HG03354 (cell line): Measurements from ENCODE around the gene PRKAG2.

Source experiments
- ATAC-seq: cut with Tn5 transposase; IDR thresholded peaks from one replicate; pipeline ENCODE4 v1.9.1; 2021; ENCODE audit warnings: mild to moderate bottlenecking; ENCODE audit not compliant: unreplicated experiment, poor library complexity, severe bottlenecking

PRKAG2 gene

DNA sequence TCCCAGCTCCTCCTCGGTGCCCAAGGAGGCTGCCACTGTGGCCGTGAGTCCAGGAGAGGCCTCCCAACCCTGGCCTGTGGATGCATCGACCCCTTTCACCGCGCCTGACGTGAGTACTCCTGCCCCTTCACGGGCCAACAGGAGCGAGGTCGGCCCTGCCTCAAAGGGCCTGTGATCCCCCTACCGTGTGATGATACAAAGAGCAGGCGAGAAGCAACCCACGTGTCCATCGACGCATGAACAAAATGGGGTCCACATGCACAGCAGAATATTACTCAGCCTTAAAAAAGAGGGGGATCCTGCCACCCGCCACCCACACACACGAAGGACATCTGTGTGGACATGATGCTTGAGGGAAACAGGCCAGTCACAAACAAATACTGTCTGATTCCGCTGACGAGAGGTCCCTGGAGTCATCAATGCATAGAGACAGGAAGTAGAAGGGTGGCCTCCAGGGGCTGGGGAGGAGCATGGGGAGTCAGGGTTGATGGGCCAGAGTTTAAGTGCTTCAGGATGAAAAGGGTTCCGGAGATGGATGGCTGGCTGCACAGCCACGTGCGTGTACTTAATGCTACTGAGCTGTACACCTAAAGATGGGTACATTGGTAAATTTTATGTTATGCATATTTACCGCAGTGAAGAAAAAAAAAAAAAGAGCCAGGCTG lies 151.9 kb downstream of the PRKAG2 start:
- ATAC-seq, result no peak

DNA sequence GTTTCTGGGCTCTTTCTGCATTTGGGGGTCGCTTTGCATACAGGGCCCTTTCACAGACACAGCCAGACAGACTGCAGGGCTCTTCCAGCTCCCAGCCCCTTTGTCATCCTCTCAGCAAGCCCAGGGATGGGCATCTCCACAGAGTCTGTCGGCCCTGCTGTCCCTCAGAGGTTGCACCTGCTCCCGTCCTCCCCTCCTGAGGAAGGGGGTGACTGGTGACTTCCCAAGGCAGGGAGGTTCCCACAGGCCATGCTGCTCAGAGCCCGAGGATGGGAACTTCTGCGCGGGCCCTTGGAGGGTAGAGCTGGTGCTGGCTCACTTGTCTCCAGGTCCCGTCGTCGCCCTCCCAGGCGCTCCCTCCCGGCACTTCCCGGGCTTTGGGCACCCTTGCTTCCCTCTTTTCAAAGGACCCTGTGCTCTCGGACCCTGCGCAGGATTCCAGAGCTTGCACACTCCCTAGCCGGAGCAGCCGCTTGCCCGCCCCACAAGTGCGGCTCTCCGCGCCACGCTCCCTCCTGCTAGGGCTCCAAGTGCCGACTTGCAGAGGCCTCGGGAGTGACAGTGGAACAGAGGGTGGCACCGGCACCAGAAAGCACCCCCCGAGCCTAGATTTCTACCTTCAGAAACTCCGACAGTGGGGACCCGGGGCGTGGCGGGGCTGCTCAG lies 152.5 kb downstream of the PRKAG2 start:
- ATAC-seq, result no peak

DNA sequence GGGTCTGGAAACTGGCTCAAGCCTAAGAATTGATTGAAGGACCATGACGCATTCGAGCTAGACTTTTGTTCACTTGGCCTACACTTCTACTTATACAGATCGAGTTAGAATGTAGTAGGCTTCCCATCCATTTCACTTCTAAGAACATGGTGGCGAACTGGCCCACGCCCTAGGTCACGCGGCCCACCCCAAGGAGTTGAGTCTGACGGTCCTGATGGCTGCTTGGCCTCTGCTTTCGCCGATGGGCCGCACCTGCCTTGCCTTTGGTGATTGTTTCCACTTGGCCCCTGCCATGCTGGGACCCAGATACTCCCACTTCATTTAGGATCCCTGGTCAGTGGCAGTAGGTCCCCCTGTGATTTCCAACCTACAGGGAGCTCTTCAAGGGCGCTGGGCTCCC lies 153.6 kb downstream of the PRKAG2 start:
- no peak for ATAC-seq

DNA sequence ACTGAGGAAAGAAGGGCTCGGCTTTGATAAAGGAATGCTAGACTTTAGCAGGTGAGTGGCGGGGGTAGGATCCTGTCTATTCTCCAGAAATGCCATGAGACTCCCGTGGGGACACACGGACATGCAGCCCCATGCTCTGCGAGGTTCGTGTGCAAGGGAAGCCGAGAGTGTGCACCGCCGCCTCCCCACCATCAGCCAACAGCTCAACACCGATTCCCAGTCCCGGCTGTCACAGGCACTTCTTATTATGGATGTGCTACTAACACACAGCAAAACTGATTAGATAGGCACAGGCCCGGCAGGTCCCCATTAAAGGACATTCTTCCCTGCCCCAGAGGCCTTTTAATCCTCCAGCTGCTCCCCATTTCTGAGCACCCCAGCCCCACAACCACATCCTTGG lies 154.4 kb downstream of the PRKAG2 start:
- no peak for ATAC-seq

DNA sequence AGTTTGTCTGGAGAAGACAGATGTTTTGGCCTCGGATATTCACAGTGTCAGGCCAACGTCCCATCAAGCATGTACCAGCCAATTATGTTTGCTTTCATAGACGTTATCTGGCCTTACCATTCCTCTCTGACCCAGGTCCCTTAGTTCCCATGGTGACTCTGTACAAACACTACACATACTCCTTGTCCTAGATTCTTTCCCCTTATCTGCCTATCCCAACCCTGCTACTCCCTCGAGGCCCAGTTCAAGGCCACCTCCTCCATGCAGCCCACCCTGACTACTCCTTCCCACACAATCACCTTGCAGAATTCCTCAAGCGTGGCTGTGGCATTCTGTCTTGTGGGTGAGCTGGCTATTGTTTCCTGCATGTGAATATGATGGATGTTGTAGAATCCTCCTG lies 155.2 kb downstream of the PRKAG2 start:
- no peak for ATAC-seq

DNA sequence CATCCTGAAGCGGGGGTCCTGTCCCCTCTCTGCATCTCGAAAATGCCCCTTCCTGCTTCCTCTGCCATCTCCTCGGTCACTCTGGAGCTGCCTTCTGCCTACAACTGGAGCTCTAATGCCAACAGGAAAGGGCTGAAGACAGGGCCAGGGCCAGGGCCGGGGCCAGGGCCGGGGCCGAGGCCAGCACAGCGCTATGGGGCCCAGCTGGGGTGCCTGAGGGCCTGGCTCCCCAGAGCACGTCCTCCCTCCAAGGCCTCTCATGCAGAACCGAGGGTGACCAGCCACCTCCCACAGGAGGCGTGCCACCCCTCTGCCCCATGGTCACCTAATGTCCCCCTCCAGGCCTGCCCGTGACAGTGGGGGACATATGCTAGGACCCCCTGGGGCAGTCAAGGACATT lies 155.7 kb downstream of the PRKAG2 start:
- no peak for ATAC-seq

DNA sequence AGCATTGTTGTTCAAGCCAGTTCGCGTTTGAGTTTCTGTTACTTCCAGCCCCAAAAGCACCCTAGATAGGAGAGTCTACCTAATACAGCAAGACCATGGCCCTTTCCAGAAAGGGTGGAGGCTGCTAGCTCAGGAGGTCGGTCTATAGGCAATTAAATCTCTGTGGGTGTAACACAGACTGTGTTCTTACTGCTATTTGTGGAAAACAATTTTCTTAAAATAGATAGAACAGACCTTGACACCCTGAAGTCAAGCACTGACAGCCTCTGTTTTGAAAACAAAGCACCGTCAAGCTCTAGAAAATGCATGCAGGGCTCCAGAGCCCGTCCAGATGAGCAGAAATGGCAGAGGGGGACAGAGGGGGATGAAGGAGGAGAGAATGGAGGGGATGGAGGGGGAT lies 156.6 kb downstream of the PRKAG2 start:
- no peak for ATAC-seq

DNA sequence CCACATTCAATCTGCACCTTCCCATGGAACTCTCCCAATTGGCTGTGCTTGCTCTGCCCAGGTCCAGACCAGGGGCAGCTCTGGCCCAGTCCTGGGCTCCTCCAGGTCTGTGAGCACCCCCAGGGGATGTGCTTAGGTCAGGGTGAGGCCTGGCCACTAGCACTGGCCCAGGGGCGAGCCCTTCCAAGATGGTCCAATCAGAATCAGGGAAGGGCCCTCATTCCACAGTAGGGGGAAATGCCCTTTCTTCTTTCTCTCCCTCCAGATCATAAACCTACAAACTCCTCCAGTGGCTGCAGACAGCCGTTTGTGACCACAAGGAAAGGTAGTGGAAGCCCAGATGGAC lies 157.0 kb downstream of the PRKAG2 start:
- ATAC-seq, result no peak

DNA sequence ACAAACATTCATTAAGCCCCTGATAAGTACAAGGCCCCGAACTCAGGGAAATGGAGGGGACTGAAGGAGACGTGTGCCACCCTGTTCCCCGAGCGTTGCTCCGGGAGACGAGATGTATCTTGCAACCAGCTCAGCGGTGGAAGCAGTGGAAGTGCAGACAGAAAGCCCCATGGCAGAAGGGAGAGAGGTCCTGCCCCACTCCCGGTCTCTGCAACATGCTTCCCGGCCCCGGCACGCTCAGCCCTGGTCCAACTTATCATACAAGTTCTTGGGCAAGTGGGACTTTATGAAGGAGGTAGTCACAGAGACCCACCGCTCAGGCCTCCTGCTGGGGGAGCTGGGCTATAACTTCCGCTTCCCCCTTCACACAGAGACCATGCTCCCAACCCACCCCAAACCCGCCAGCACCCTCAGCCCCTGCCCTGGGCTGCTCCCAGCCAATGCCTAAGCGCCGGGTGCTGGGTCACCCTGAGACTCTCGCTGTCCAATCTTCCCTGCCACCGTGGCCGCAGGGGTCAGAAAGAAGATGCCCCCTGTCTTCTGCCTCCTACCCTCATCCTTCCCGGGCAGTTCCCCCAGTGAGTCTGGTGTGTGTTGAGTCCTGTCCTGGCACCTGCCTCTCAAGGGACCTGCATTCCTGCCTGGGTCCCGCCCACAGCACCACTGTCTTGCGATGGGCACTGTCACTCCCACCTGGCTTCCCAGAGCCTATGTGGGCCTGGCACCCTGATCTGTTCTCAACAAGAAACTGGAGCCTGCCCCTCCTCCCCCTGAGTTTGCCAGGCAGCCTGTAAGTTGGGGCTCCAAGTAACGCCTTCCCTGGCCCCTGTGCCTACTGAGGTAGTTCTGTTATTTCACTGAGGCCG lies 157.7 kb downstream of the PRKAG2 start:
- no peak for ATAC-seq

DNA sequence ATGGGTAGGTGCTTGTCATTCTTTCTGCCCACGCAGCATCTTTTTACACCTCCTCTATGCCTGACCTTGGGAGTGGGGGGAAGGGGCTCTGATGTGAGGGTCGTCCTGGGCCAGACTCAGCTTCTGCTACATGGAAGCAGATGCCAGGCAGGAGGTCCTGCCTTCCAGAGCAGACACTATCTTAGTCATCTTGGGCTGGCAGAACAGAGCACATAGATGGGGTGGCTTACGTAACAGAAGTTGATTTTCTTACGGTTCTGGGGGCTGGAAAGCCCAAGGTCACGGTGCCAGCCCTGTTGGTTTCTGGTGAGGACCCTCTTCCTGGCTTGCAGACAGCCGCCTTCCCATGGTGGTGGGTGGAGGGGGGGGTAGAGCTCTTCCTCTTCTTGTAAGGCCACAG lies 159.0 kb downstream of the PRKAG2 start:
- no peak for ATAC-seq

DNA sequence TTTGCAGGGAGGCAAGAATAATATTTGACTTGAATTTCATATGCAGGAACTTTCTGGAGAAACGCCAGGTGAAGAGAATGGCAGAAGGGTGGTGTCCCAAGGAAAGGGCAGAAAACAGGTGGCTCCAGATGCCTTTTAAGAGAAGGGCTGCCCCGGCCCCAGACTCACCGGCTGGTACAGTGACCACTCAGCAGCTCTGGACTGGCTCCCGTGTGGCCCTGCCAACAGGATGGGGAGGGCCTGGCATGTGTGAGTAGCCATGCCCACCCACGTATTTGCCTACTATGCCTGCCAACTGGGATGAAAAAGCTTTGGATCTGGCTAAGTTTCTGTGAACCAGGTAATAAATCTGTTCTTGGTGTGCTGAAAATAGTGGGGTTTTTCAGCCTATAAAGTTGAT lies 159.5 kb downstream of the PRKAG2 start:
- ATAC-seq, result no peak

DNA sequence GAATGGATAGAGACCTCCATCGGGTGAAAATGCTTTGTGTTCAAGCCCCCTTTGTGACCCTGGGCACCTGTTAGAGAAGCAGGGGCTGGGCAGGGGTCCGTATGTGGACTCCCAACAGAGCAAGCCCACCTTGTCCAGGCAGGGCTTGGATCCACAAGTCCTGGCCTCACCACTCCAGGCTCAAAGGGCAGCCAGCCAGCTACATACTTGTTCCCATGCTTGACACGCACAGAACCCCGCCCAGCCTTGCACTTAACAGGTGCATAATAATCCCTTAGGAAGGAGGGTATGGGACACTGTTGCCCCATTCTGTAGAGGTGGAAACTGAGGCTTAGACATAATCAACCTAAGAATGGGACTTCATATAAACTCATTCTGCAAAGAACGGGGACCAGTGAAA lies 160.6 kb downstream of the PRKAG2 start:
- ATAC-seq, result no peak

DNA sequence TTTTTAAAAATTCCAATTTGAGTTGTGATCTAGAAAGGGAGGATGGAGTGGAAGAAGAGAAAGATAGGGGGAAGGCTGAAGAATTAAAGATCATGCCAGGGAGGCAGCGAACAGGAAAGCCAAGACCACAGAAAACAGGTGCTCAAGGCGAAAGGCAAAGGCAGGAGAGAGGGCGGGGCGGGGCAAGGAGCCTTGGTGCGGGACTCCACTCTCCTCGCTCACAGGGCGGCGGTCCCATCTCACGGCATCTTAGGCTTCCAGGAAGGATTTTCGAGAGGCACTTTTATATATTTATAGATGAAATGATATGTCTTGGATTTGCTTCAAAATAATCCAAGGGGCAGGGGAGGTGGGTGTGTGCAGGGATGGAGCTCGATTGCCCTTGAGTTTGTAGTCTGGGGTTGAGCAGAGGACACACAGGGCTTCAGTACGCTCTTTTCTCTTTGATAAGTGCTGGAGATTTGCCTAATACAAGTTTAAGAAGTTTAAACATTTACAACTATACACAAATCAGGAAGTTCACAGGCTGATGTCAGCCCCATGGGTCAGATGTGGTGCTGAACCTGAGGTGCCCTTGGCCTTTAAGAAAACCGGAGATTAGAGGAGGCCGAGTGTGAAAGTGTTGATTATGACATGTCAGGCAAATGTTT lies 161.1 kb downstream of the PRKAG2 start:
- no peak for ATAC-seq

DNA sequence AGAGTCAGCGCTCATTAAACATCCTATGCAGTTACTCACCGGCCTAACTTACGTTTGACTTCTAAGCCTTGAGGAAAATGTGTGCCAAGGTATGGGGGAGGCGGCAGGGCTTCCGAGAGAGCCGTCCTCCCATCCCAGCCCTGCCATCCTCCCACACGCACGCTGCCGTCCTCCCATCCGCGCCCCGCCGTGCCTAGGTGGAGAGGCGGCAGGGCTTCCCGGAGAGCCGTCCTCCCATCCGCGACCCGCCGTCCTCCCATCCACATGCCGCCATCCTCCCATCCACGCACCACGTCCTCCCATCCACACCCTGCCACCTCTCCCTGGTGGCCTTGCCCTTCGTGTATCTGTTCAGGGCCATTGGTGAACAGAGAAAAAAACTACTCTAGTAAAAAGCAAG lies 162.7 kb downstream of the PRKAG2 start:
- no peak for ATAC-seq

DNA sequence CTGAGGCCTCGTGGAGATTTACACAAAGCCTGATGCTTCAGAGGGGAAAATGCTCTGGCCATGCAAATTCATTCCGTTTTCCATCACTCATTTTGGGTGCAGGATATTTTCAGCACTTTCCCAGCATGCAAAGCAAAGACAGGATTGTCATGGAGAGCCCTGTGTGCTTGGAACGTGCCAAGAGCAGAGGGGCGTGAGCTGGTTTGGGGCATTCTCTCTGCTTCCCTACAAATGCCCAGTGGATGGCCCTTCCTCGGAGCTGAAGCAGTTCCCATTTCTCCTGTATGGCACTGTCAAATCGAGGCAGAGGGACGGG lies 164.1 kb downstream of the PRKAG2 start:
- no peak for ATAC-seq

DNA sequence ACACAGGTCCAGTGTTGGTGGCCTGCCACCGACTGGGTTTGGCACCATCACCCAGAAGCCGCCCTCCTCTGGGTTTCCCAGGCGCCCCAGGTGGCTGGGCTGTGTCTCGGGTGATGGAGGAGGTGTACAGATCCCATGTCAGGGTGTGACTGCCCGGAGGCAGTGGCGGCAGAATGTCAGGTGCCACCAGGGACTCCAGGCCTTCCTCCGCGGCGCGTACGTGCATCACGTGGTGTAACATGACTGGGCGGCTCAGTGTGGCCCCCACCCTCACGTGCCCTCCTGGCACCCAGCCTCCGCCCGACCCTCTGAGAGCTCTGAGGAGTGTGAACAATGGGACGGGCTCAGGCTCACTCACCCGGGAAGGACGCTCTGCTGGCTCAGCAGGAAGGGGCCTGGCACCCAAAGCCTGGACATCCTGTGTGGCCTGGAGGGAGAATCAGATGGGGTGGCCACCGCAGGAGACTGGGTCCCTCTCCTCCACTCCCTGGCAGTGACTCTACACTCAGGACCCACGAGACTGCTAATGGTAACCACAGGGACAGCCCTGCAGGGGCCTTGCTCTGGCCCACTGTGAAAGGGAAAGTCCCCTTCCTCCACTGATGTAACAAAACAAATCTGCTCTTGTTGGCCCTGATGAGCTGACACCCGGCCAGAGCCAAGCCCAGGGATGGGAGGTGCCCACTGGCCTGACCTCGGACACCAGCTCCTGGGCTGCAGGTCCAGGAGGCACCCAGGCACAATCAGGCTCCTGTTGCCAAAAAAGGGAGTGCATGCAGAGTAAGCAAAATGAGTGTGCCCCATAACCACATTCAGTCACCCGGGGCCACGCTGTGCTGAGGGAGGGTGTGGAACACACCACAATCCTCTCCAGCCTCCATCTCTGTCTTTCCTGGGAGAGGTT lies 164.8 kb downstream of the PRKAG2 start:
- no peak for ATAC-seq

DNA sequence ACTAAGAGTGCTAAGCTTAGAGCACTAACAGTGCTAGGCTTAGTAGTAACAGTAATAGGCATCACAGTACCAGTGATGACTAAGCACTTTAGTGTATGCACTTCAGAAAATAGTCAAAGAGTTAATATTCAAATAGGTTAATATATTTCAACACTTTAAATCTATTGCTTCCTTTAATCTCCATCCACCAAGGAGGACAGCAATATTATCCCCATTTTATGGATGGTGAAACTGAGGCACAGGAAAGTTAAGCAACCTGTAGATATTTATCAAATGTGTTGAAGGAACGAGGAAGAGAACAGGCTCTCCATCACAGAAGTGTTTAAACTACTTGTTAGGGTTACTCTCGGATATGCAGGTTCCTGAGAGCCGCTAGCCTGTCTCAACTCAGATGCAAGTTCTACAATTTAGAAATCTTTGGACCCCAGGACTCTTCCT lies 165.5 kb downstream of the PRKAG2 start:
- ATAC-seq, result no peak

DNA sequence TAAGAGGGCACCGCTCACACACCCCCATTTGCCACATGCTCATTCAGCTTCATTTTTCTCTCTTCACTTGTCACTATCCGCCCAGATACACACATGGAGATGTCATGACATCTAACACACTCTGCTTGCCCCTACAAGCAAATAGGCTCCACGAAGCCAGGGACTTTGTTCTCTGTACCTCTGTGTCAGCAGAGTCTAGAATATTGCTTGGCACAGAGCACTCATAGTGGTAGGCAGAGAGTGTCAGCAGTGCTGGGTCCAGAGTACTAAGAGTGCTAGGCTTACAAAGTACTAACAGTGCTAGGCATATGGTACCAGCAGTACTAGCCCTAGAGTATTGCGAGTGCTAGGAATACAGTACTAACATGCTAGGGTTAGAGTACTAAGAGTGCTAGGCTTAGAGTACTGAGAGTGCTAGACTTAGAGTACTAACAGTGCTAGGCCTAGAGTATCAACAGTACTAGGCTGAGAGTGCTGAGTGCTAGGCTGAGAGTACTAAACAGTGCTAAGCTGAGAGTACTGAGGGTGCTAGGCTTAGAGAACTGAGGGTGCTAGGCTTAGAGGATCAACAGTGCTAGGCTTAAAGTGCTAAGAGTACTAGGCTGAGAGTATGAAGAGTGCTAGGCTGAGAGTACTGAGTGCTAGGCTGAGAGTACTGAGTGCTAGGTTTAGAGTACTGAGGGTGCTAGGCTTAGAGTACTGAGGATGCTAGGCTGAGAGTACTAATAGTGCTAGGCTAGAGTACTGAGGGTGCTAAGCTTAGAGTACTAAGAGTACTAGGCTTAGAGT lies 166.1 kb downstream of the PRKAG2 start:
- no peak for ATAC-seq

DNA sequence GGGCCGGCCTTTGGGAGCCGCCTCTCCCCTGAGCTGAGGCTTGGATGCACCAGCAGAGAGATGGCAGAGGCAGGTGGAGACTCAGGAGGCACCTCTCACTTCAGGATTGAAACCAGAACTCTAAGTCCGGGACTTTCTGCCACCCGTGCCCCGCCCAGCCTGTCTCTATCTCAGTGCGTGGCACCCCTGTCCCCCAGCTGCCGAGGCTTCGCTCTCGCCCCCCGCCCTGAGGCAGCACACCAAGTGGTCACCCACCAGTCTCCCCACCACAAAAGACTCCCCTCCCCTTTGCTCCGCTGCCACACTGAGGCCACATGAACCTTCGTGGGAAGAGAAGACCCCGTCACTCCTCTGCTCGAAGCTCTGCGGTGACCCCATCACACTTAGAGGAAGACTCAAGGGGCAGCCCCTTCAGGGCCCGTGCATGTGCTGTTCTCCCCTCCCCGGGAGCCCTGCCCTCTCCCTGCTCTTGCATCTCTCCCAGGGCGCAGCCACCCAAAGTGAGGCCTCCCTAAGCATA lies 166.7 kb downstream of the PRKAG2 start:
- no peak for ATAC-seq
